ENCODE data around the gene SLC24A1.
"Not testable (repeated sequence)": the region's sequence is repeated elsewhere in the genome, so short reads cannot be mapped to it uniquely, and the experiment has no call there.

The SLC24A1 gene

GRCh38 chr15:65603559-65603958 is 18.2 kb upstream of the SLC24A1 start:
- H3K9me3 Mint-ChIP-seq, result no peaks in the 10 kb centered on the region
- ATAC-seq (replicated peaks), result no peak
- H3K27me3 Mint-ChIP-seq, result no peaks in the 10 kb centered on the region
- H3K27ac Mint-ChIP-seq, result no peak overlapping the region
- H3K36me3 Mint-ChIP-seq, result peaks cover 11% of the 10 kb centered on the region in 2 donors
- no peak overlapping the region for H3K4me3 Mint-ChIP-seq
- H3K4me1 Mint-ChIP-seq, result peaks cover 2 to 11% of the 10 kb centered on the region in 2 donors
- DNase-seq, result no peak

DNA sequence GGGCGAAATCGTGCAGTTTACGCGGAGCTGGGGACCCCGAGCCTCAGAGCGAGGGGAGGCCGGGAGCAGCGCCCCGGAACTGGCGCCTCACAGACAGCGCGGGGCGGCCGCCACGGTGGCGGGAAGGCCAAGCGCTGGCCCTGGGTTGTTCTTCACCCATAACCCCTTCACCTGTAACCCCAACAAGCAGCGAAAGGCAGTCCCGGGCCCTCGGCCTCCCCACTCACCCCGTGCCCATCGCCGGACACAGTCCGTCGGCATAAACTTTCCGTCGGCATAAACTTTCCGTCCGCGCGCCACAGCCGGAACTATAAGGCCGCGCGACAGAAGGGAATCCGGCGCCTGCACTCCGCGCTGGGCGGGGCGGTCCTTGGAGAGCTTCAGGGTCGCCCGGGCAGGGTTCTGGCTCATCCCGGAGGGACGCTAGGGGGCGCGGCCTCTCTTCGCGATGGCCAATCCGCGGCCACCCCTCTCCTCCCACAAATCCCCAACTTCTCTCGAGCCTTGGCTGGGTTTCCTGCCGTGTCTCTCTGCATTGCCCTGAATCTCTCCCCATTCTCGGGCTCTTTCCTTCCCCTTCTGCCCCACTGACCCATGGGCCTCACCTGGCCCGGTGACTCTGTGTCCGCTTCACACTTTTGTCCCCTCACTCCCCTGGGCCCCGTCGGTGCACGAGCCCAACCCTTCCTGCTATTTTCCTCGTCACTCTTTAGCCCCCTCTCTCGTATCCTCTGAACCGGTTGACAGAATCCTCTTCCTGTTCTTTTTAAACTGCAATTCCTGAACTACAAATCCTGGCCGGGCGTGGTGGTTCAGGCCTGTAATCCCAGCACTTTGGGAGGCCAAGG is 10.6 kb upstream of the SLC24A1 start, which contains the start of gene INTS14:
Gene INTS14, minus strand, starts transcription at position 261 of the 848 bp plus-strand sequence. CDS start 3,751 bp downstream, outside the sequence.
- DNase-seq (peak; percentile 93), ATAC-seq (replicated peaks) (peak; percentile 98 to 99)
- H3K36me3 Mint-ChIP-seq, result peaks cover 0 to 2% of the 10 kb centered on the region in 2 donors
- no peaks in the 10 kb centered on the region for H3K27me3 Mint-ChIP-seq
- H3K9me3 Mint-ChIP-seq, result no peaks in the 10 kb centered on the region
- H3K4me1 Mint-ChIP-seq, result peaks cover 18 to 41% of the 10 kb centered on the region in 2 donors
- peak within 1 kb of the TSS; percentile 90 to 95 for H3K4me3 Mint-ChIP-seq
- H3K27ac Mint-ChIP-seq, result peak within 1 kb of the TSS; percentile 96

- peaks cover 18 to 40% of the 10 kb centered on the region in 2 donors for H3K4me1 Mint-ChIP-seq
- H3K36me3 Mint-ChIP-seq, result peaks cover 0 to 3% of the 10 kb centered on the region in 2 donors
- peak overlapping the region; percentile 96 for H3K27ac Mint-ChIP-seq
- ATAC-seq (replicated peaks), result no peak
- H3K4me3 Mint-ChIP-seq, result peak overlapping the region; percentile 90 to 95
- H3K9me3 Mint-ChIP-seq, result no peaks in the 10 kb centered on the region
- no peaks in the 10 kb centered on the region for H3K27me3 Mint-ChIP-seq
- DNase-seq, result no peak
These were observed 9.7 kb upstream of the SLC24A1 start for GRCh38 chr15:65611888-65612615.

DNA sequence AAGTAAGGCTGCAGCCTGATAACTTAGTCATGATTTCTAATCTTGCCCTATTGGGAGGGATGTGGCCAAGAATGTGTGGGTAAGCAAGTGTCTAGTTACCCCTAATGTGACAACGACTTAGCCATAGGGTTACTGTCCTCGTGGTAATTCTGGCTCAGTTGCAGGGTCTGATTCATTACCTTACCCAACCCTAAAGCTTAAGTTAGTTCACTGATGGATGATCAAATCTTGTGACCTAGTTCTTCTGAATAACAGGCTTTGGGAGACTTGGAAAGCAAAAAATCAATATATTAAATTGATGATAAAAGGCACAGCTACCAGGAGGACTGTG is 9.2 kb upstream of the SLC24A1 start:
- peaks cover 4 to 6% of the 10 kb centered on the region in 2 donors for H3K36me3 Mint-ChIP-seq
- H3K27me3 Mint-ChIP-seq, result no peaks in the 10 kb centered on the region
- H3K9me3 Mint-ChIP-seq, result no peaks in the 10 kb centered on the region
- ATAC-seq (replicated peaks) (no peak), DNase-seq (no peak)
- H3K27ac Mint-ChIP-seq, result peak overlapping the region; percentile 96
- peaks cover 19 to 35% of the 10 kb centered on the region in 2 donors for H3K4me1 Mint-ChIP-seq
- no peak overlapping the region for H3K4me3 Mint-ChIP-seq

DNA sequence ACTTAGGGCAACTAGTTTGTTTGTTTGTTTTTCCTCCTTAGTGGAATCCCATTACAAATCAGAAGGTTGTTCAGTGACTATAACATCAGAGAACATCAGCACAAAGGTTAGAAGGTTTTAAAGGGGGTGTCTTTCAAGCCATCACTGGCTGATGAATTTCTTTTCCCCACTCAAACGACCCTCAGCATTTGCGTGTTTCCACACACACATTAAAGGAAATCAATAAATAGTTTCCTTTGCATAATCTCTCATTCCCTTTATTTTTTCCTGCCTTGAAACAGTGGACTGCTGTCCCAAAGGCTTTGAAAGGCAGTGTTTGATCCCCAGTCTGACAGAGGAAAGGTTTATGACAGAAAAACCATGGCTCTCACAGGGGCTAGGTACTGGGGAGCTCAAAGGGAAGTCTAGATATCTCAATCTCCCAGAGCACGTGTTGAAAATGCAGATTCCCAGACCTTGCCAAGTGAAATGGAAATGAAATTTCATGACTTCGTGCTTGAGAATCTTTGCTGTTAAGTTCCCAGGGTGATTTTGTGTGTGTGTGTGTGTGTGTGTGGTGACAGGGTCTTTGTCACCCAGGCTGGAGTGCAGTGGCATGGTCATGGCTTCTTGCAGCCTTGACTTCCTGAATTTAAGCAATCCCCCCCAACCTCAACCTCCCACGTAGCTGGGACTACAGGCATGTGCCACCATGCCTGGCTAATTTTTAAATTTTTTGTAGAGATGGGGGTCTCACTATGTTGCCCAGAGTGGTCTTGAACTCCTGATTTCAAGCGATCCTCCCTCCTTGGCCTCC is 8.6 kb upstream of the SLC24A1 start:
- H3K27me3 Mint-ChIP-seq, result no peaks in the 10 kb centered on the region
- no peaks in the 10 kb centered on the region for H3K9me3 Mint-ChIP-seq
- peaks cover 19 to 30% of the 10 kb centered on the region in 2 donors for H3K4me1 Mint-ChIP-seq
- H3K27ac Mint-ChIP-seq, result no peak overlapping the region
- no peak for DNase-seq
- no peak overlapping the region for H3K4me3 Mint-ChIP-seq
- ATAC-seq (replicated peaks), result no peak
- peaks cover 4 to 8% of the 10 kb centered on the region in 2 donors for H3K36me3 Mint-ChIP-seq

GRCh38 chr15:65615887-65616286 is 5.9 kb upstream of the SLC24A1 start:
- H3K4me3 Mint-ChIP-seq; DNase-seq; ATAC-seq (replicated peaks); H3K27me3 Mint-ChIP-seq; H3K27ac Mint-ChIP-seq; H3K9me3 Mint-ChIP-seq: not testable (repeated sequence)
- H3K4me1 Mint-ChIP-seq, result peaks cover 15 to 16% of the 10 kb centered on the region in 2 donors
- H3K36me3 Mint-ChIP-seq, result peaks cover 4 to 11% of the 10 kb centered on the region in 2 donors

DNA sequence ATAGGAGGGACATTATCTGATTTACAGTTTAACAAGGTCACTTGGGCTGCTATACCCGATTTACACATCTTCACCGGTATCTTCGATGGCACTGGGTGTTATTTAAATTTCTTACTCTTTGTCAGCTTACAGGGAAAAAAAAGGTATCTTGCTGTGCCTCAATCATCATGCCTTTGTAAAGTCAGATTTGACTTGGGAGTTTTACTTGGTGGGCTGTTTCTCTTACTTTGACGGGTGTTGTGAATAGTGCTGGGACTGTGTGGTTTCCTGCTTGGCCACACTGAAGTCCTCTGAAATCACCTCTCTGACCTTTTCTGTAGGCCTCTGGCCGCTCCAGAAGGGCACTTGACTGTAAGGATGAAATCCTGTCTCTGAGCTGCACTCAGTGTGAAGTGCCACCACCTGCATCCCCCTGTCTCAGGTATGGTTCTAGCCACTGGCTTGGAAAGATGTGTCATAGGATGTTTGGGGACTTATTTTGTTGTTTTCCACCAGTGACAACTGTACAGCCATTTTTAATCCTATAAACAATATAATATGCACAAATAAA is 3.1 kb upstream of the SLC24A1 start:
- no peak overlapping the region for H3K27ac Mint-ChIP-seq
- no peaks in the 10 kb centered on the region for H3K27me3 Mint-ChIP-seq
- no peaks in the 10 kb centered on the region for H3K9me3 Mint-ChIP-seq
- DNase-seq (no peak), ATAC-seq (replicated peaks) (no peak)
- H3K4me1 Mint-ChIP-seq, result peaks cover 0 to 3% of the 10 kb centered on the region in 2 donors
- peaks cover 4 to 11% of the 10 kb centered on the region in 2 donors for H3K36me3 Mint-ChIP-seq
- no peak overlapping the region for H3K4me3 Mint-ChIP-seq

DNA sequence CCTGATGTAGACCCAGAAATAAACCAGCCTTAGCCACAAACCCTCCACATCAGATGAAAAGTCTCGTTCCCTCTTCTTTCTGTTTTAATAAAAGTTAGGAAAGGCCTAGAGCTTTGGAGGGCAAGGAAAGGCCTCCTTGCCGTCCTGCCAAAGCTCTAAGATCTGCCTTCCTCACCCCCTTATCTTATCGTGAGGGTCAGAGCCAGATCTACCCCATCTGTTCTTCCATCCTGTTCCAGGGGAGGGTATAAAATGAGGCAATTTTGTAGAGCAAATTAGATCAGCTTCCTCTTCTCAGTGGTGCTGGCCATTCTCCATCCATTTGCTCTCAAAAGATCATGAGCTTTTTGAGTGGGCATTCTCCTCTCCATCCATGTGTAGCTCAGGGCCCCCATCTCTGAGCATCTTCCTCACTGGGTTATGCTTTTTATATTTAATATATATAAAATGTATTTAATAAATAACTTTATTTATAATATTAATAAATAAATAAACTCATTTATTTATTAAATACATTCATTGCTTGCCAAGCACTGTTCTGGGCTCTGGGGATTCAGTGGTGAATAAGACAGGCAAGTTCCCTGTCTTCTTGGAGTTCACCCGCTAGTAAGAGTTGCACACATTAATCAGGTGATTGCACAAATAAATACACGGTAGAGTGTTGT is 2.0 kb upstream of the SLC24A1 start:
- Mint-ChIP-seq H3K9me3 (no peaks in the 10 kb centered on the region), H3K27ac (no peak overlapping the region), H3K4me1 (peaks cover 4 to 7% of the 10 kb centered on the region in 2 donors), H3K27me3 (no peaks in the 10 kb centered on the region), H3K36me3 (peaks cover 9 to 18% of the 10 kb centered on the region in 2 donors), H3K4me3 (no peak overlapping the region)
- DNase-seq (no peak), ATAC-seq (replicated peaks) (no peak)

- Mint-ChIP-seq H3K27me3 (no peaks in the 10 kb centered on the region), H3K9me3 (no peaks in the 10 kb centered on the region), H3K27ac (no peak overlapping the region), H3K36me3 (peaks cover 16 to 26% of the 10 kb centered on the region in 2 donors), H3K4me1 (peaks cover 4 to 13% of the 10 kb centered on the region in 2 donors), H3K4me3 (no peak overlapping the region)
- DNase-seq, result no peak
- no peak for ATAC-seq (replicated peaks)
These were observed 905 bp upstream of the SLC24A1 start for GRCh38 chr15:65620833-65621232.

DNA sequence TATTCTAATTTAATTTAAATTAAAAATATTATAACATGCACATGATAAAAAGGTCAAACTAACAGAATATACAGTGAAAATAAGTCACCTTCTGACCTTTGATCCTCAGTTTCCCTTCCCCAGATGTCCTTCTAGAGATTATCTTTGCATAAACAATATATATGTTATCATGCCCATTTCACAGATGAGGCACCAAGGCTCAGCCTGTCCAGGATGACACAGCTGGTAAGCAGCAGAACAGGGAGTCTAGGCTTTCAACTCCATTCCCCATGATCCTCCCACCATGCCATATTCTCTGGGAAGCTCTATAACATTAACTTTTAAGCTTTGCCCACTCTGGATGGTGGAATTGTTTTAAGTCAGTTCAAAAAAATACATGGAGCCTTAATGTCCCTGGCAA is 1.4 kb downstream of the SLC24A1 start:
- ATAC-seq (replicated peaks), result no peak
- Mint-ChIP-seq H3K36me3 (peaks cover 14 to 26% of the 10 kb centered on the region in 2 donors), H3K4me1 (peaks cover 3 to 13% of the 10 kb centered on the region in 2 donors), H3K9me3 (no peaks in the 10 kb centered on the region), H3K27me3 (no peaks in the 10 kb centered on the region), H3K27ac (no peak overlapping the region), H3K4me3 (no peak overlapping the region)
- no peak for DNase-seq

DNA sequence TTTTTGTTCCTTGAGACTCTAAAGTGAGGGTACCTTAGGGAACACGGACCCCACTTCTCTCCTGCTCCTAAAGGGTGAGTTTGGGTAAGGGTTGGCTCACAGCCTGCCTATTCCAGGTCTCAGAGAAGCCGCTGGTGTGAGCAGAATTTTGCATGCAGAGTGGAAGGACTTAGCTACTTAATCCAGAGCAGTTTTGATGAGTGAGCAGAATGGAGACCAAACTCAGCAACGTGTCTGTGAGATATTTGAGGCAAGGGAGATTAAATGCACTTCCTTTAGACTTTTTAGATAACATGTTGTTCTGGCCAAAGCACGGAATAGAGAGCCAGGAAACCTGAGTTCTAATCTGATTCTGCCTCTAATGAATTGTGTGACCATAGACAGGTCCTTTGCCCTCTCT is 5.1 kb downstream of the SLC24A1 start:
- Mint-ChIP-seq H3K9me3 (no peaks in the 10 kb centered on the region), H3K36me3 (peaks cover 14 to 26% of the 10 kb centered on the region in 2 donors), H3K27ac (no peak overlapping the region), H3K4me1 (peaks cover 10 to 26% of the 10 kb centered on the region in 2 donors), H3K4me3 (no peak overlapping the region), H3K27me3 (no peaks in the 10 kb centered on the region)
- no peak for ATAC-seq (replicated peaks)
- no peak for DNase-seq

DNA sequence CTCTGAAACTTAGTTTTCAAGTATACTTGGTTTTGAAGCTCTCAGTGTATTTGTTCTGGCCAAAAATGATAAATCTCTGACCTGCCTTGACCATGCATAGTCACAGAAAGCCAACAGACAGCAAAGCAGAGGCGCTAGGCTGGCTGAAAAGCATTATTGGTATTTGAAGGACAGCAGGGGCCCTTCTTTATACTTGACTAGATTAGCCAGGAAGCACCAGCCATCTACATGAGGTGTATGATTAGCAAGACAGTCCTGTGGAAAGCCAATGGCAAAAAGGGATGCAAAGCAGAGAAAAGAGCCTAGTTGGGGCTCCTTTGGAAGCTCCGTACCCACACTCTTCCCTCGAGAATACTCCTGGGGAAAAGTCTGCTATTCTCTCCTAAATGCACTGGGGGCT is 7.8 kb downstream of the SLC24A1 start:
- no peak overlapping the region for H3K27ac Mint-ChIP-seq
- no peak overlapping the region for H3K4me3 Mint-ChIP-seq

GRCh38 chr15:65630760-65631159 is 9.0 kb downstream of the SLC24A1 start:
- no peaks in the 10 kb centered on the region for H3K27me3 Mint-ChIP-seq
- peaks cover 5 to 19% of the 10 kb centered on the region in 2 donors for H3K36me3 Mint-ChIP-seq
- H3K4me3 Mint-ChIP-seq, result no peak overlapping the region
- peaks cover 7 to 12% of the 10 kb centered on the region in 2 donors for H3K4me1 Mint-ChIP-seq
- H3K27ac Mint-ChIP-seq, result peak overlapping the region; percentile 56
- no peak for DNase-seq
- ATAC-seq (replicated peaks), result peak; percentile 77 to 91
- no peaks in the 10 kb centered on the region for H3K9me3 Mint-ChIP-seq

More for the DNA sequence above, 7.8 kb downstream of the SLC24A1 start:
- Mint-ChIP-seq H3K4me1 (peaks cover 7 to 21% of the 10 kb centered on the region in 2 donors), H3K36me3 (peaks cover 9 to 28% of the 10 kb centered on the region in 2 donors), H3K27me3 (no peaks in the 10 kb centered on the region), H3K9me3 (no peaks in the 10 kb centered on the region)
- ATAC-seq (replicated peaks) (no peak), DNase-seq (no peak)

Data from stimulated activated naive B cell treated with anti-CD40 and anti-IgM and Interleukin-4, amounts not matched to agents 10 μg/mL and 1 μg/mL and 100 μg/mL, for 72 hours (primary cell).